ENCODE measurements around the gene PNPLA7. TPM values are rescaled to one million over a fixed set of nuclear protein-coding genes. Genes with fewer than 3 reads are reported as not detected.
"Not testable (repeated sequence)": the region's sequence is repeated elsewhere in the genome, so short reads cannot be mapped to it uniquely, and the experiment has no call there.

The PNPLA7 gene
- total and polyA plus RNA-seq, 2 of the 8 experiments (the other 6 are each of a cell fraction or from before 2014, with no cell fraction given): 0.35 to 0.47 TPM

- H3K4me1 ChIP-seq (replicated peaks in 1 of 4; ENCODE audit: control insufficient read depth in 3 of 4, insufficient read depth in 4 of 4, low read length in 3 of 4); H4K5ac ChIP-seq (ENCODE audit: insufficient read length, low read depth, low read length); H3K4me3 ChIP-seq (ENCODE audit: extremely low read depth in 1 of 4, insufficient read depth in 2 of 4, low read depth in 3 of 4, low read length in 4 of 4); CTCF ChIA-PET (ENCODE audit: partially characterized antibody); H4K20me1 ChIP-seq (replicated peaks in 1 of 2; ENCODE audit: control insufficient read depth in 1 of 2, insufficient read depth in 2 of 2, low read length in 2 of 2); H3K79me1 ChIP-seq (ENCODE audit: low read depth, low read length); H3K23ac ChIP-seq (ENCODE audit: insufficient read length); H3K18ac ChIP-seq (ENCODE audit: extremely low read depth, low read length); H3K4me2 ChIP-seq (ENCODE audit: insufficient read depth in 1 of 2, low read depth in 2 of 2, low read length in 2 of 2); H3K27me3 ChIP-seq (replicated peaks in 1 of 4; ENCODE audit: control insufficient read depth in 3 of 4, extremely low read depth in 1 of 4, insufficient read depth in 3 of 4, low read length in 3 of 4); H3K9ac ChIP-seq (replicated peaks in 1 of 4; ENCODE audit: extremely low read depth in 1 of 4, low read depth in 3 of 4, low read length in 3 of 4); H3K14ac ChIP-seq (ENCODE audit: insufficient read length); H3K4ac ChIP-seq (replicated peaks; ENCODE audit: insufficient read length, low read depth, low read length); H4K91ac ChIP-seq (replicated peaks; ENCODE audit: insufficient read length, low read length); H2BK20ac ChIP-seq (ENCODE audit: low read length); H3K36me3 ChIP-seq (ENCODE audit: control insufficient read depth in 2 of 4, insufficient read depth in 4 of 4, low read length in 3 of 4); H4K8ac ChIP-seq (ENCODE audit: extremely low read depth, insufficient read depth, low read length); FAIRE-seq; H3K56ac ChIP-seq (replicated peaks; ENCODE audit: insufficient read length, low read depth, low read length); H2AFZ ChIP-seq (ENCODE audit: low read length); H2BK5ac ChIP-seq (ENCODE audit: low read depth, low read length); H2BK15ac ChIP-seq (ENCODE audit: low read length); H2AK5ac ChIP-seq (ENCODE audit: low read depth, low read length); DNase-seq (ENCODE audit: low read depth in 1 of 2, low spot score in 2 of 2); H3K27ac ChIP-seq (ENCODE audit: low read depth, low read length); H3K79me2 ChIP-seq (ENCODE audit: control insufficient read depth in 1 of 2, insufficient read depth in 2 of 2, low read length in 2 of 2); H3K23me2 ChIP-seq (ENCODE audit: low read depth, low read length); H2BK12ac ChIP-seq (ENCODE audit: low read depth, low read length); H2BK120ac ChIP-seq (replicated peaks; ENCODE audit: low read depth, low read length): not testable (repeated sequence)
- POLR2A ChIA-PET (ENCODE audit: partially characterized antibody): interaction anchor here (1.2 kb wide), 1 partner anchor 38 kb away, joined by 3 read pairs; the partner anchor contains the start of gene MRPL41
- peaks cover 2 to 11% of the 10 kb centered on the region in 2 experiments; a peak in 1 of 4 replicates for H3K9me3 ChIP-seq (ENCODE audit: insufficient read depth in 2 of 2, low read depth in 1 of 2, low read length in 1 of 2)
- WGBS, 2 experiments (ENCODE audit: extremely low coverage in 1 of 2, insufficient coverage in 1 of 2, insufficient read length in 1 of 2, insufficient replicate concordance in 2 of 2, low coverage in 1 of 2, low lambda C conversion rate in 2 of 2, missing lambda C conversion rate in 1 of 2): 91% methylated on average over 16 of the region's 42 CpGs; no CpG with 5 or more reads in 1 of the 2 experiments
Measured at GRCh38 chr9:137513801-137514570, 36.2 kb downstream of the PNPLA7 start.

All from H1 (cell line).